AG04450 (cell line): ENCODE data around the gene PDGFA. TPM values are rescaled to one million over a fixed set of nuclear protein-coding genes. Genes with fewer than 3 reads are reported as not detected.

Experiments
- CTCF ChIA-PET: fragments of 300-600, 350-600 bp; formaldehyde crosslinking; extraction: SDS; loops from one replicate; lab custom pipeline; 2022; ENCODE audit warnings: antibody characterized with exemption, inconsistent platforms; lab: Charles Lee
- POLR2A ChIA-PET: fragments of 350-600 bp; formaldehyde crosslinking; extraction: SDS; loops from one replicate; lab custom pipeline; 2021; ENCODE audit warnings: antibody characterized with exemption, inconsistent platforms; lab: Yijun Ruan, JAX
- DNase-seq: peaks from one replicate; pipeline ENCODE4 v3.0.0-alpha.2; 2011; ENCODE audit warnings: low read depth, low spot score
- H3K27ac ChIP-seq: one replicate; pipeline ENCODE4 v1.5.1; 2012; ENCODE audit warnings: low read depth, low read length, control low read depth
- H3K27me3 ChIP-seq: one replicate; pipeline ENCODE4 v1.6.0; 2012; ENCODE audit warnings: low read length; ENCODE audit not compliant: control insufficient read depth, insufficient read depth
- H3K4me3 ChIP-seq: 2 replicates; pipeline ENCODE4 v1.5.1; 2011; ENCODE audit warnings: mild to moderate bottlenecking, low read depth, low read length, control low read depth
- H3K9me3 ChIP-seq: 2 replicates; pipeline ENCODE4 v1.5.1; 2012; ENCODE audit warnings: low read length; ENCODE audit not compliant: control insufficient read depth, insufficient read depth
- CTCF ChIP-seq: IDR thresholded peaks from 2 replicates; pipeline ENCODE4 v1.5.1; 2011; ENCODE audit warnings: low read depth, low read length, control low read depth, inconsistent platforms
- polyA plus RNA-seq: library from polyadenylated mRNA; depleted of rRNA; stranded (reverse); fragments of >200 nt; gene quantifications from 2 replicates; pipeline ENCODE4 v1.2.3, GENCODE V29; 2011

PDGFA gene
- polyA plus RNA-seq, 1 experiment, result 2.0 TPM

- CTCF ChIA-PET, result no interaction called here
- H3K27ac ChIP-seq, result no peak overlapping the region
- H3K9me3 ChIP-seq, result no peaks in the 10 kb centered on the region; the same call in 1 of the 2 replicates
- H3K4me3 ChIP-seq, result no peak overlapping the region
- POLR2A ChIA-PET, result no interaction called here
- DNase-seq, result no peak
- no peak for TF ChIP-seq CTCF
- H3K27me3 ChIP-seq, result peaks cover 56% of the 10 kb centered on the region
Observed at GRCh38 chr7:483656-484355, 35.8 kb downstream of the PDGFA start.

- Histone ChIP-seq H3K27me3 (peaks cover 56% of the 10 kb centered on the region), H3K4me3 (no peak overlapping the region), H3K9me3 (no peaks in the 10 kb centered on the region; the same call in 1 of the 2 replicates), H3K27ac (no peak overlapping the region)
- ChIA-PET CTCF (no interaction called here), POLR2A (no interaction called here)
- no peak for DNase-seq
- TF ChIP-seq CTCF, result no peak
Observed at GRCh38 chr7:482521-483083, 37.0 kb downstream of the PDGFA start.

- ChIA-PET POLR2A (no interaction called here), CTCF (no interaction called here)
- no peak overlapping the region for H3K27ac ChIP-seq
- no peak for TF ChIP-seq CTCF
- DNase-seq, result no peak
- no peak overlapping the region for H3K4me3 ChIP-seq
- H3K27me3 ChIP-seq, result peaks cover 52% of the 10 kb centered on the region
- H3K9me3 ChIP-seq, result no peaks in the 10 kb centered on the region; the same call in none of the 2 replicates
Observed at GRCh38 chr7:481219-481930, 38.3 kb downstream of the PDGFA start.

GRCh38 chr7:480531-481218 is 39.0 kb downstream of the PDGFA start:
- H3K27ac ChIP-seq, result no peak overlapping the region
- peaks cover 45% of the 10 kb centered on the region for H3K27me3 ChIP-seq
- DNase-seq, result no peak
- no peak overlapping the region for H3K4me3 ChIP-seq
- ChIA-PET CTCF (no interaction called here), POLR2A (no interaction called here)
- TF ChIP-seq CTCF, result no peak
- H3K9me3 ChIP-seq, result no peaks in the 10 kb centered on the region; the same call in none of the 2 replicates
